H9 (cell line): ENCODE measurements around the gene LUZP1. TPM values are rescaled to one million over a fixed set of nuclear protein-coding genes. Genes with fewer than 3 reads are reported as not detected.

Experiments
- DNase-seq: peaks from one replicate; pipeline ENCODE4 v3.0.0-alpha.2; 2017
- H2AFZ ChIP-seq: one replicate; pipeline ENCODE4 v1.6.1; 2013; ENCODE audit warnings: mild to moderate bottlenecking, low read length, control low read depth, moderate library complexity
- H2AK5ac ChIP-seq: 2 replicates; pipeline ENCODE4 v1.6.1; 2013; ENCODE audit warnings: low read length, control low read depth, mixed read lengths; ENCODE audit not compliant: insufficient read length
- H2BK120ac ChIP-seq: one replicate; pipeline ENCODE4 v1.6.1; 2013; ENCODE audit warnings: low read depth, mild to moderate bottlenecking, low read length, control low read depth, inconsistent platforms; ENCODE audit not compliant: poor library complexity, severe bottlenecking
- H2BK12ac ChIP-seq: 2 replicates; pipeline ENCODE4 v1.6.1; 2013; ENCODE audit warnings: low read length, control low read depth, mixed read lengths, low read depth; ENCODE audit not compliant: insufficient read length
- H2BK15ac ChIP-seq: 2 replicates; pipeline ENCODE4 v1.6.1; 2013; ENCODE audit warnings: low read depth, low read length, control low read depth
- H2BK20ac ChIP-seq: one replicate; pipeline ENCODE4 v1.6.1; 2013; ENCODE audit warnings: low read depth, mild to moderate bottlenecking, low read length, control low read depth, inconsistent platforms; ENCODE audit not compliant: poor library complexity, severe bottlenecking
- H2BK5ac ChIP-seq: 2 replicates; pipeline ENCODE4 v1.6.1; 2013; ENCODE audit warnings: low read length, control low read depth, mixed read lengths; ENCODE audit not compliant: insufficient read length
- H3K14ac ChIP-seq: 2 replicates; pipeline ENCODE4 v1.6.1; 2013; ENCODE audit warnings: low read length, control low read depth; ENCODE audit not compliant: insufficient read depth
- H3K18ac ChIP-seq: 2 replicates; pipeline ENCODE4 v1.6.1; 2013; ENCODE audit warnings: low read depth, mild to moderate bottlenecking, mixed read lengths, low read length, control low read depth; ENCODE audit not compliant: insufficient read length
- H3K23ac ChIP-seq: 2 replicates; pipeline ENCODE4 v1.6.1; 2013; ENCODE audit warnings: low read length, control low read depth, mixed read lengths, low read depth; ENCODE audit not compliant: insufficient read length
- H3K23me2 ChIP-seq: 2 replicates; pipeline ENCODE4 v1.6.1; 2013; ENCODE audit warnings: low read depth, mild to moderate bottlenecking, mixed read lengths, low read length, control low read depth; ENCODE audit not compliant: insufficient read length, poor library complexity, severe bottlenecking
- H3K27ac ChIP-seq: 2 replicates; pipeline ENCODE4 v1.5.1; 2013; ENCODE audit warnings: low read length, control low read depth, mixed read lengths, low read depth; ENCODE audit not compliant: insufficient read length
- H3K27me3 ChIP-seq: 2 replicates; pipeline ENCODE4 v1.6.1; 2013; ENCODE audit warnings: low read length, control low read depth, inconsistent platforms; ENCODE audit not compliant: insufficient read depth
- H3K4ac ChIP-seq: 2 replicates; pipeline ENCODE4 v1.6.1; 2013; ENCODE audit warnings: low read depth, mild to moderate bottlenecking, control low read depth, inconsistent platforms, low read length, moderate library complexity
- H3K4me1 ChIP-seq: 2 replicates; pipeline ENCODE4 v1.6.1; 2013; ENCODE audit warnings: low read length, control low read depth, inconsistent platforms; ENCODE audit not compliant: insufficient read depth
- H3K4me2 ChIP-seq: 2 replicates; pipeline ENCODE4 v1.6.1; 2013; ENCODE audit warnings: low read length, control low read depth, mixed read lengths; ENCODE audit not compliant: insufficient read length, insufficient read depth
- H3K56ac ChIP-seq: 2 replicates; pipeline ENCODE4 v1.6.1; 2013; ENCODE audit warnings: low read depth, mild to moderate bottlenecking, mixed read lengths, low read length, control low read depth; ENCODE audit not compliant: insufficient read length
- H3K79me1 ChIP-seq: 2 replicates; pipeline ENCODE4 v1.6.1; 2013; ENCODE audit warnings: low read depth, mild to moderate bottlenecking, moderate library complexity, low read length, control low read depth, inconsistent platforms; ENCODE audit not compliant: insufficient read depth, poor library complexity, severe bottlenecking
- H3K79me2 ChIP-seq: 2 replicates; pipeline ENCODE4 v1.6.1; 2013; ENCODE audit warnings: low read length, control low read depth, inconsistent platforms; ENCODE audit not compliant: insufficient read depth
- H3K9ac ChIP-seq: 2 replicates; pipeline ENCODE4 v1.6.1; 2013; ENCODE audit warnings: low read length, control low read depth, mixed read lengths; ENCODE audit not compliant: insufficient read length; ENCODE audit errors: extremely low read depth
- H3K9me3 ChIP-seq: one replicate; pipeline ENCODE4 v1.6.1; 2013; ENCODE audit warnings: low read depth, low read length, inconsistent platforms; ENCODE audit not compliant: control insufficient read depth
- H3T11ph ChIP-seq: one replicate; pipeline ENCODE4 v1.6.1; 2013; ENCODE audit warnings: mild to moderate bottlenecking, low read length, control low read depth, inconsistent platforms
- H4K20me1 ChIP-seq: one replicate; pipeline ENCODE4 v1.6.1; 2013; ENCODE audit not compliant: control insufficient read depth, insufficient read length, insufficient read depth
- H4K5ac ChIP-seq: 2 replicates; pipeline ENCODE4 v1.6.1; 2013; ENCODE audit warnings: low read depth, mild to moderate bottlenecking, mixed read lengths, low read length, control low read depth; ENCODE audit not compliant: insufficient read length
- H4K8ac ChIP-seq: replicated peaks from 2 replicates; pipeline ENCODE4 v1.6.1; 2013; ENCODE audit warnings: low read length, control low read depth, mixed read lengths, low read depth; ENCODE audit not compliant: insufficient read length
- H4K91ac ChIP-seq: 2 replicates; pipeline ENCODE4 v1.6.1; 2013; ENCODE audit warnings: low read depth, mild to moderate bottlenecking, moderate library complexity, mixed read lengths, low read length, control low read depth; ENCODE audit not compliant: insufficient read length
- H3K27ac Mint-ChIP-seq, 3 experiments: 2 replicates in 2 of 3; 3 replicates in 1 of 3; pipeline ENCODE4 v1.8.0; 2020 to 2021; ENCODE audit warnings: mixed read lengths in 3 of 3, mild to moderate bottlenecking in 1 of 3, moderate library complexity in 1 of 3
- H3K27me3 Mint-ChIP-seq: 2 replicates; pipeline ENCODE4 v1.8.0; 2021; ENCODE audit warnings: low read depth, mild to moderate bottlenecking, moderate library complexity, mixed read lengths
- H3K36me3 Mint-ChIP-seq, 3 experiments: 2 replicates in 2 of 3; 3 replicates in 1 of 3; pipeline ENCODE4 v1.8.0; 2020 to 2021; ENCODE audit warnings: low read depth in 3 of 3, mixed read lengths in 3 of 3; ENCODE audit not compliant: insufficient read depth in 1 of 3
- H3K4me1 Mint-ChIP-seq, 2 experiments: 2 replicates each; pipeline ENCODE4 v1.8.0; 2020; ENCODE audit warnings: mixed read lengths in 2 of 2
- H3K4me3 Mint-ChIP-seq, 2 experiments: 2 replicates in 1 of 2; 3 replicates in 1 of 2; pipeline ENCODE4 v1.8.0; 2020 to 2021; ENCODE audit warnings: mild to moderate bottlenecking in 2 of 2, mixed read lengths in 2 of 2, moderate library complexity in 1 of 2
- H3K9me3 Mint-ChIP-seq, 2 experiments: 2 replicates in 1 of 2; 3 replicates in 1 of 2; pipeline ENCODE4 v1.8.0; 2020; ENCODE audit warnings: mild to moderate bottlenecking in 2 of 2, mixed read lengths in 2 of 2, moderate library complexity in 1 of 2
- CTCF ChIP-seq: fragments of 200-600 bp; sonication (generic); conservative IDR thresholded peaks from 3 replicates; pipeline ENCODE4 v1.8.0; 2021; ENCODE audit warnings: antibody characterized with exemption, mild to moderate bottlenecking
- WGBS: extraction: QIAGEN DNeasy Blood & Tissue Kit; methylation state at CpG from one replicate; pipeline ENCODE4 v1.1.7; 2013; ENCODE audit warnings: missing lambda C conversion rate, low lambda C conversion rate, mixed read lengths; ENCODE audit not compliant: insufficient read length; ENCODE audit errors: extremely low coverage; 5-methylcytosine and 5-hydroxymethylcytosine counted together
- total RNA-seq: library from RNA; stranded (reverse); gene quantifications from 2 replicates; pipeline ENCODE4 v1.2.1, GENCODE V29; 2021

LUZP1 gene
- total RNA-seq, 1 experiment from 2014 or later, result 48.2 TPM

GRCh38 chr1:23179862-23180261 lies 11.2 kb upstream of the LUZP1 start:
- H4K8ac ChIP-seq, result no peak overlapping the region
- no peak overlapping the region for H2BK120ac ChIP-seq
- H3K79me1 ChIP-seq, result no peaks in the 10 kb centered on the region
- no peak overlapping the region for H4K5ac ChIP-seq
- no peak overlapping the region for H2AFZ ChIP-seq
- H3K23me2 ChIP-seq, result peaks cover 3% of the 10 kb centered on the region
- no peak overlapping the region for H3K23ac ChIP-seq
- no peaks in the 10 kb centered on the region; a peak in 1 of 7 replicates for H3K36me3 Mint-ChIP-seq
- no peak overlapping the region for H2BK20ac ChIP-seq
- H3K27me3 ChIP-seq, result peaks cover 5% of the 10 kb centered on the region; the same call in 1 of the 2 replicates
- no peak overlapping the region for H3K9ac ChIP-seq
- no peaks in the 10 kb centered on the region for H3K9me3 ChIP-seq
- no peak overlapping the region for H3K27ac Mint-ChIP-seq
- TF ChIP-seq CTCF, result no peak
- H3K56ac ChIP-seq, result no peak overlapping the region
- no peaks in the 10 kb centered on the region for H3K4me1 ChIP-seq
- H3K79me2 ChIP-seq, result no peaks in the 10 kb centered on the region
- WGBS, result no CpG with 5 or more reads among the region's 2 CpGs
- H3K9me3 Mint-ChIP-seq, result no peaks in the 10 kb centered on the region
- H3T11ph ChIP-seq, result no peak overlapping the region
- H2BK5ac ChIP-seq, result no peak overlapping the region
- H4K20me1 ChIP-seq, result no peaks in the 10 kb centered on the region
- H3K4me2 ChIP-seq, result no peak overlapping the region
- H3K27me3 Mint-ChIP-seq, result peaks cover 73% of the 10 kb centered on the region
- no peak overlapping the region for H3K14ac ChIP-seq
- no peak overlapping the region for H2BK15ac ChIP-seq
- H4K91ac ChIP-seq, result no peak overlapping the region
- H3K18ac ChIP-seq, result no peak overlapping the region
- no peak overlapping the region for H2AK5ac ChIP-seq
- peaks cover 2 to 7% of the 10 kb centered on the region in 2 experiments; a peak in 3 of 4 replicates for H3K4me1 Mint-ChIP-seq
- no peak for DNase-seq
- H2BK12ac ChIP-seq, result no peak overlapping the region
- H3K27ac ChIP-seq, result no peak overlapping the region
- no peak overlapping the region for H3K4me3 Mint-ChIP-seq
- no peak overlapping the region for H3K4ac ChIP-seq
